GM21723 (cell line): ENCODE results near the gene ECHDC3.

Source experiments
- ATAC-seq: cut with Tn5 transposase; IDR thresholded peaks from one replicate; pipeline ENCODE4 v1.9.1; 2021; ENCODE audit warnings: mild to moderate bottlenecking, moderate library complexity; ENCODE audit not compliant: unreplicated experiment

ECHDC3 gene

GRCh38 chr10:11775412-11775811 is 33.2 kb downstream of the ECHDC3 start:
- ATAC-seq, result no peak

- ATAC-seq, result no peak
Measured at GRCh38 chr10:11776080-11776479, 33.9 kb downstream of the ECHDC3 start.

GRCh38 chr10:11781114-11781513 is 38.9 kb downstream of the ECHDC3 start:
- no peak for ATAC-seq

GRCh38 chr10:11782793-11783557 is 40.8 kb downstream of the ECHDC3 start:
- ATAC-seq, result peak; percentile 68

GRCh38 chr10:11783558-11783865 is 41.3 kb downstream of the ECHDC3 start:
- no peak for ATAC-seq

- ATAC-seq, result no peak
Measured at GRCh38 chr10:11787374-11787773, 45.2 kb downstream of the ECHDC3 start.

- no peak for ATAC-seq
Measured at GRCh38 chr10:11787846-11788245, 45.7 kb downstream of the ECHDC3 start.

GRCh38 chr10:11789306-11789705 is 47.1 kb downstream of the ECHDC3 start:
- ATAC-seq, result no peak

- no peak for ATAC-seq
Measured at GRCh38 chr10:11789956-11790355, 47.8 kb downstream of the ECHDC3 start.

GRCh38 chr10:11793762-11794479 is 51.7 kb downstream of the ECHDC3 start:
- no peak for ATAC-seq

- ATAC-seq, result no peak
Measured at GRCh38 chr10:11794566-11794965, 52.4 kb downstream of the ECHDC3 start.

GRCh38 chr10:11795101-11795920 is 53.1 kb downstream of the ECHDC3 start:
- ATAC-seq, result no peak

GRCh38 chr10:11796474-11796873 is 54.3 kb downstream of the ECHDC3 start:
- no peak for ATAC-seq

GRCh38 chr10:11797281-11797680 is 55.1 kb downstream of the ECHDC3 start:
- no peak for ATAC-seq

GRCh38 chr10:11797847-11798633 is 55.9 kb downstream of the ECHDC3 start:
- no peak for ATAC-seq

- no peak for ATAC-seq
Measured at GRCh38 chr10:11798845-11799735, 56.9 kb downstream of the ECHDC3 start.

- no peak for ATAC-seq
Measured at GRCh38 chr10:11799736-11800080, 57.5 kb downstream of the ECHDC3 start.

GRCh38 chr10:11804336-11804735 is 62.2 kb downstream of the ECHDC3 start:
- ATAC-seq, result no peak

- no peak for ATAC-seq
Measured at GRCh38 chr10:11805792-11806191, 63.6 kb downstream of the ECHDC3 start.

GRCh38 chr10:11806706-11807105 is 64.5 kb downstream of the ECHDC3 start:
- ATAC-seq, result no peak
